Psoas muscle (tissue), 8 donors: Measurements from ENCODE around the gene TBXAS1. TPM values are rescaled to one million over a fixed set of nuclear protein-coding genes. Genes with fewer than 3 reads are reported as not detected.
"Not testable (repeated sequence)": the region's sequence is repeated elsewhere in the genome, so short reads cannot be mapped to it uniquely, and the experiment has no call there.

Experiments used
- ATAC-seq, 4 donors: fragments of 200-7000 bp; cut with Tn5 transposase; one replicate each; pipeline ENCODE4 v1.9.1; 2020; ENCODE audit warnings: moderate library complexity in 3 of 4, mild to moderate bottlenecking in 2 of 4
- DNase-seq, 2 donors: peaks; one replicate each; pipeline ENCODE4 v3.0.0-alpha.2; 2020
- H3K27ac ChIP-seq: fragments of 200-600 bp; one replicate; pipeline ENCODE4 v1.8.0; 2022
- H3K27me3 ChIP-seq, 3 donors: fragments of 200-600 bp in 1 of 3; one replicate each; pipeline versions ENCODE4 v1.6.1 to v1.8.0; 2013 to 2022; ENCODE audit warnings: low read length in 2 of 3, mild to moderate bottlenecking in 2 of 3, moderate library complexity in 1 of 3; ENCODE audit not compliant: insufficient read depth in 3 of 3
- H3K36me3 ChIP-seq, 2 donors: fragments of 200-600 bp in 1 of 2; one replicate each; pipeline versions ENCODE4 v1.6.1 to v1.8.0; 2013 to 2022; ENCODE audit warnings: low read depth in 1 of 2, mild to moderate bottlenecking in 1 of 2, moderate library complexity in 1 of 2; ENCODE audit not compliant: insufficient read depth in 1 of 2
- H3K4me1 ChIP-seq: fragments of 200-600 bp; one replicate; pipeline ENCODE4 v1.8.0; 2022
- H3K4me3 ChIP-seq: fragments of 200-600 bp; one replicate; pipeline ENCODE4 v1.8.0; 2022; ENCODE audit warnings: mild to moderate bottlenecking
- H3K9me3 ChIP-seq: fragments of 200-600 bp; one replicate; pipeline ENCODE4 v1.8.0; 2022
- WGBS, 3 donors: extraction: QIAGEN DNeasy Blood & Tissue Kit; methylation state at CpG; one replicate each; pipeline versions ENCODE4 v1.1.6 to v1.1.7; 2013; 5-methylcytosine and 5-hydroxymethylcytosine counted together
- intact Hi-C, 2 donors: fragments of 100-400 bp; cut with DNase I; formaldehyde crosslinking; loops; one replicate each; pipeline versions ENCODE4 v1.11.0 to v1.14.2; 2022
- polyA plus RNA-seq, 3 donors: library from polyadenylated mRNA; stranded (reverse); fragments of 200-250 nt; gene quantifications; one replicate each; pipeline ENCODE4 v1.2.3, GENCODE V29; 2013
- total RNA-seq, 4 donors: library from RNA; stranded (reverse); fragmentation: NEBNext Ultra II Directional in 2 of 4; extraction: Animal tissue kit (Norgen Biotek cat#: 25700) in 2 of 4; gene quantifications; one replicate each; pipeline versions ENCODE4 v1.2.1 to v1.2.4, GENCODE V29; 2021 to 2023
- TF ChIP-seq, protein P1 (sequence below): fragments of 200-600 bp; IDR thresholded peaks from one replicate; pipeline ENCODE4 v1.8.0; 2022; ENCODE audit warnings: antibody characterized with exemption
- donor health status: healthy with polysubstance abuse.
- donor health status: DM: no; HTN: no; CAD: no; lungs with moderate emphysema.
- donor health status: Bipolar disorder and iron deficiency.
- donor health status: healthy.
- donor health status: DM: yes; HTN: yes; CAD: no.
- donor health status: DM: no; HTN: no; CAD: no.
- donor health status: DM: no; HTN: no; CAD: no.
- donor health status: DM: yes; HTN: yes; CAD: no.

TBXAS1 gene
- total and polyA plus RNA-seq, 7 donors, result 0.90 to 2.9 (median 2.0) TPM

DNA sequence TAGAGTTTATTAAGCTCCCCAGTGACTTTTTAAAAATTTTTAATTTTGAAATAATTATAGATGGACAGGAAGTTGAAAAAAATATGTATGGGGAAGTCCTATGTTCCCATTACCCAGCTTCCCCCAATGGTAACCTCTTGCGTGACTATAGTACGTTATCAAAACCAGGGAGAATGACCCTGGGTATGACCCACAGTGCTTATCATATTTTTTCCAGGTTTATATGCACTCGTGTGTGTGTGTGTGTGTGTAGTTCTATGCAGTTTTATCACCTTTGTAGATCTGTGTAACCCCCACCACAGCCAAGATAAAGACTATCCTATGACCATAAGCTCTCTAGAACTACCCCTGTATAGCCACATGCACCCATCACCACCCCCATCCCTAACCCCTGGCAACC, 72.8 kb downstream of the TBXAS1 start:
- H3K4me3 ChIP-seq, result no peak overlapping the region
- no peaks in the 10 kb centered on the region for H3K27me3 ChIP-seq
- TF ChIP-seq, protein P1, sequence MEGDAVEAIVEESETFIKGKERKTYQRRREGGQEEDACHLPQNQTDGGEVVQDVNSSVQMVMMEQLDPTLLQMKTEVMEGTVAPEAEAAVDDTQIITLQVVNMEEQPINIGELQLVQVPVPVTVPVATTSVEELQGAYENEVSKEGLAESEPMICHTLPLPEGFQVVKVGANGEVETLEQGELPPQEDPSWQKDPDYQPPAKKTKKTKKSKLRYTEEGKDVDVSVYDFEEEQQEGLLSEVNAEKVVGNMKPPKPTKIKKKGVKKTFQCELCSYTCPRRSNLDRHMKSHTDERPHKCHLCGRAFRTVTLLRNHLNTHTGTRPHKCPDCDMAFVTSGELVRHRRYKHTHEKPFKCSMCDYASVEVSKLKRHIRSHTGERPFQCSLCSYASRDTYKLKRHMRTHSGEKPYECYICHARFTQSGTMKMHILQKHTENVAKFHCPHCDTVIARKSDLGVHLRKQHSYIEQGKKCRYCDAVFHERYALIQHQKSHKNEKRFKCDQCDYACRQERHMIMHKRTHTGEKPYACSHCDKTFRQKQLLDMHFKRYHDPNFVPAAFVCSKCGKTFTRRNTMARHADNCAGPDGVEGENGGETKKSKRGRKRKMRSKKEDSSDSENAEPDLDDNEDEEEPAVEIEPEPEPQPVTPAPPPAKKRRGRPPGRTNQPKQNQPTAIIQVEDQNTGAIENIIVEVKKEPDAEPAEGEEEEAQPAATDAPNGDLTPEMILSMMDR, result no peak
- H3K27ac ChIP-seq, result no peak overlapping the region
- H3K36me3 ChIP-seq, result no peaks in the 10 kb centered on the region
- intact Hi-C loops, result no loop called here
- 80 to 90% (median 84%) methylated on average over 3 of the region's 3 CpGs for WGBS, 3 donors
- H3K4me1 ChIP-seq, result no peaks in the 10 kb centered on the region
- peaks cover 3% of the 10 kb centered on the region for H3K9me3 ChIP-seq
- no peak for ATAC-seq
- no peak for DNase-seq

DNA sequence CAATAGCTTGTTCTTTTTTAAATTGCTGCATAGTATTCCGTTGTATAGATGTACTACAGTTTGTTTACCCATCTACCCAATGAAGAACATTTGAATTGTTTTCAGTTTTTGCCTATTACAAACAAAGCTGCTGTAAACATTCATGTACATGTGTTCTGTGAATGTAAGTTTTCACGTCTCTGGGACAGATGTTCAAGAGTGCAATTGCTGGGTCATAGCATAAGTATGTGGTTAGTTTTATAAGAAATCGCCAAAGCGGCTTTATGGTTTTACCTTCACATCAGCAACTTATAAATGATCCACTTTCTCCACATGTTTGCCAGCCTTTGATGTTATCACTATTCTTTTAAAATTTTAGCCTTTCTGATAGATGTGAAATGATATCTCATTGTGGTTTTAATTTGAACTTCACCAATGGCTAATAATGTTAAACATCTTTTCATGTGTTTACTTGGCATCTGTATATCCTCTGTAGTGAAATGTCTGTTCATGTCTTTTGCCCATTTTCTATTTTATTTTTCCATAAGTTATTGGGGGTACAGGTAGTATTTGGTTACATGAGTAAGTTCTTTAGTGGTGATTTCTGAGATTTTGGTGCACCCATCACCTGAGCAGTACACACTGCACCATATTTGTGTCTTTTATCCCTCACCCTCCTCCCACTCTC, 73.5 kb downstream of the TBXAS1 start:
- H3K36me3 ChIP-seq, result no peaks in the 10 kb centered on the region
- DNase-seq (no peak), ATAC-seq (no peak)
- no peak overlapping the region for H3K27ac ChIP-seq
- TF ChIP-seq, protein P1, result no peak
- H3K4me3 ChIP-seq, result no peak overlapping the region
- H3K9me3 ChIP-seq, result peaks cover 6% of the 10 kb centered on the region
- 75 to 92% (median 90%) methylated on average over 4 of the region's 4 CpGs for WGBS, 3 donors
- no peaks in the 10 kb centered on the region for H3K27me3 ChIP-seq
- H3K4me1 ChIP-seq, result no peaks in the 10 kb centered on the region
- intact Hi-C loops, result no loop called here

DNA sequence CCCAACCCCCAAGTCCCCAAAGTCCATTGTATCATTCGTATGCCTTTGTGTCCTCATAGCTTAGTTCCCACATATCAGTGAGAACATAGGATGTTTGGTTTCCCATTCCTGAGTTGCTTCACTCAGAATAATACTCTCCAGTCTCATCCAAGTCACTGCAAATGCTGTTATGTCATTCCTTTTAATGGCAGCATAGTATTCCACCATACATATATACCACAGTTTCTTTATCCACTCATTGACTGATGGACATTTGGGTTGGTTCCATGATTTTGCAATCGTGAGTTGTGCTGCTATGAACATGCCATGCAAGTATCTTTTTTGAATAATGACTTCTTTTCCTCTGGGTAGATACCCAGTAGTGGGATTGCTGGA, 74.0 kb downstream of the TBXAS1 start:
- H3K27ac ChIP-seq, ATAC-seq, H3K9me3 ChIP-seq, DNase-seq, H3K4me1 ChIP-seq, H3K36me3 ChIP-seq, H3K27me3 ChIP-seq, intact Hi-C loops, H3K4me3 ChIP-seq: not testable (repeated sequence)
- 70 to 79% (median 75%) methylated on average over 2 of the region's 2 CpGs for WGBS, 3 donors

DNA sequence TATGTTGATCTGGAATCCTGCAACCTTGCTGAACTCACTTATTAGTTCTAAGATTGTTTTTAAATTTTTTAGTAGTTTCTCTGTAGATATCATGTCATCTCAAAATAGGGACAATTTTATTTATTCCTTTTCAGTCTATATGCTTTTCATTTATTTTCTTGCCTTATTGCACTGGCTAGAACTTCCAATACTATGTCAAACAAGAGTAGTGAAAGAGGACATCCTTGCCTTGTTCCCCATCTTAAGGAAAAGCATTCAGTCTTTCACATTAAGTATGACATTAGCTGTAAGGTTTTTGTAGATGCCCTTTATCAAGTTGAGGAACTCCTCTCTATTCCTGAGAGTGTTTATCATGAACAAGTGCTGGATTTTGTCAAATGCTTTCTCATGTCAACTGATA, 77.8 kb downstream of the TBXAS1 start:
- intact Hi-C loops, result no loop called here

DNA sequence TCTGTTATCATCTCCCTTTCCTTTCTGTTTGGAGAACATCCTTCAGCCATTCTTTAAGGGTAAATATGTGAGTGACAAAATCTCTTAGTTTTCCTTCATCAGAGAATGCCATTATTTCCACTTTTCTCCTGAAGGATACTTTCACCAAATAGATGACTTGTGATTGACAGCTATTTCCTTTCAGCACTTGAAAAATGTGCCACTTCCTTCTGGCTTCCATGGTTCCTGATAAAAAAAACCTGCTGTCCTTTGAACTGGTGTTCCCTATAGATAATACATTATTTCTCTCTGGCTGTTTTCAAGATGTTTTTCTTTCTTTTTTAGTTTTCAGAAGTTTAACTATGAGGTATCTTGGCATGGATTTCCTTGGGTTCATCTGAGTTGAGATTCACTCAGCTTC, 79.7 kb downstream of the TBXAS1 start:
- Histone ChIP-seq H3K36me3 (no peaks in the 10 kb centered on the region), H3K9me3 (peaks cover 6% of the 10 kb centered on the region), H3K4me1 (no peaks in the 10 kb centered on the region), H3K27ac (no peak overlapping the region), H3K27me3 (no peaks in the 10 kb centered on the region), H3K4me3 (no peak overlapping the region)
- TF ChIP-seq, protein P1, result no peak
- no peak for ATAC-seq
- no peak for DNase-seq
- intact Hi-C loops, result no loop called here

More for the DNA sequence above, 77.8 kb downstream of the TBXAS1 start:
- Histone ChIP-seq H3K4me1 (no peaks in the 10 kb centered on the region), H3K9me3 (peaks cover 6% of the 10 kb centered on the region), H3K36me3 (no peaks in the 10 kb centered on the region), H3K27me3 (no peaks in the 10 kb centered on the region), H3K27ac (no peak overlapping the region), H3K4me3 (no peak overlapping the region)
- TF ChIP-seq, protein P1, result no peak
- DNase-seq, result no peak
- ATAC-seq, result no peak
